Measurements from ENCODE around the gene CUL9.

GRCh38 chr6:43261198-43261597 lies 79.2 kb downstream of the CUL9 start:
- TF ChIP-seq GATA2 (IDR thresholded peaks at IDR 0.05; ENCODE audit: low read depth, low read length) (no peak), GATA3 (IDR thresholded peaks at IDR 0.05; ENCODE audit: low read depth, low read length) (no peak)
